Middle frontal gyrus (tissue), 1 donor: ENCODE data around the gene PTK6.
"Not testable (repeated sequence)": the region's sequence is repeated elsewhere in the genome, so short reads cannot be mapped to it uniquely, and the experiment has no call there.

Experiments used
- DNase-seq: peaks from one replicate; pipeline ENCODE4 v3.0.0-alpha.2; 2015; ENCODE audit warnings: low spot score; ENCODE audit errors: extremely low spot score

PTK6 gene

DNA sequence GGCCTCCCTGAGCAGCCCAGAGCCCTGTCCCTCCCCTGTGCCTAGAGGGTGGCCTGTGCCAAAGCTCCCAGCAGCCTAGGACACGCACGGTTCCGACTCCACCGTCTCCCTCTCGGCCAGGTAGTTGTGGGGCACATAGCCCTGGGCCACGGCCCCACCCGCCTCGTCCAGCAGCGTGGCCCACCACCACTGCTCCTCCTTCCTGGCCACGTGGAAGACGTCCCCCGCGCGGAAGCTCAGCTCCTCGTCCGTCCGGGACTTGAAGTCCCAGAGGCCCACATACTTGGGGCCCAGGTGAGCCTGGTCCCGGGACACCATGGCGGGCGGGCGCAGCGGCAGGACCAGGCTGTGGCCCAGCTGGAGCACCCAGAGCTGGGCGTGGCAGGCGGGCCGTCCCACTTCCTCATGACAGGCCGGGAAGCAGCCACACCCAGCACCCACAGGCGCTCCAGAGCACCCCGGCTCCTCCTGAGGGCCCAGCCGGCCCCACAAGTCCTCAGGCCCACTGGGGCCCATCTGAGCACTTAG is at the start of gene PTK6:
TSS of gene PTK6 (minus strand) at position 380 of the 528 bp plus-strand sequence. CDS start at position 318, 62 bp downstream.
- DNase-seq, result no peak

- no peak for DNase-seq
Measured at GRCh38 chr20:63586797-63587196, 49.6 kb upstream of the PTK6 start.

GRCh38 chr20:63585616-63586565 is 48.7 kb upstream of the PTK6 start:
- no peak for DNase-seq

GRCh38 chr20:63582382-63583063 is 45.3 kb upstream of the PTK6 start:
- DNase-seq, result no peak

DNA sequence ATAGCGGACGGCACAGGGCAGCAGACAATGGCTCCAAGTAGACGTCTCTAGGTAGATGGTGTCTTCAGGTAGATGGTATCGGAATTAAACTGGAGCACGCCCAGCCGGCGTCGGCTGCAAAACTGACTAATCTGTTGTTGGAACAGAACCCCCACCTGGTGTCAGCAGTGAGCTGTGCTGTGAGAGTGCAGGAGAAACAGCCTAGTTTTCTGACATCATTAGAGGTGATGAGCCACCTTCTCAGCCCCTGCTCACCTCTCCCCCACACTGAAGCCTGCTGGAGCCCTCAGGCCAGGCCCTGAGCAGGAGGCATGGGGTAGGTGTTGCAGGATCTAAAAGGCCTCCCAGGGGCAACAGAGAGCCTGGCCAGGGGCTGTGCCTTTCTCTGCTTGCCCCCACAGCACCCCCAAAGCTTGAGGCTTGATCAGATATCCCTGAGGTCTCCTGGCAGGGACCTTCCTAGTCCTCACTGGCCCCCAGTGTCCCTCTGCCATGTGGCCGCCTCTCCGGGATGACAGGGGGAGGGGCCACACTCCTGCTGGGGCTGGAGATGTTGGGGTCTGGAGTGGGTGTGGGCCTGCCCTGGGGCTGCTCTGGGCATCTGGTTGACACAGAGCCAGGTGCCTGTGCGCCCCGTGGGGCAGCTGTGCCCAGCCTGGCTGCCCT is 43.8 kb upstream of the PTK6 start:
- DNase-seq, result no peak

- DNase-seq, result no peak
Measured at GRCh38 chr20:63579017-63579694, 42.0 kb upstream of the PTK6 start.

DNA sequence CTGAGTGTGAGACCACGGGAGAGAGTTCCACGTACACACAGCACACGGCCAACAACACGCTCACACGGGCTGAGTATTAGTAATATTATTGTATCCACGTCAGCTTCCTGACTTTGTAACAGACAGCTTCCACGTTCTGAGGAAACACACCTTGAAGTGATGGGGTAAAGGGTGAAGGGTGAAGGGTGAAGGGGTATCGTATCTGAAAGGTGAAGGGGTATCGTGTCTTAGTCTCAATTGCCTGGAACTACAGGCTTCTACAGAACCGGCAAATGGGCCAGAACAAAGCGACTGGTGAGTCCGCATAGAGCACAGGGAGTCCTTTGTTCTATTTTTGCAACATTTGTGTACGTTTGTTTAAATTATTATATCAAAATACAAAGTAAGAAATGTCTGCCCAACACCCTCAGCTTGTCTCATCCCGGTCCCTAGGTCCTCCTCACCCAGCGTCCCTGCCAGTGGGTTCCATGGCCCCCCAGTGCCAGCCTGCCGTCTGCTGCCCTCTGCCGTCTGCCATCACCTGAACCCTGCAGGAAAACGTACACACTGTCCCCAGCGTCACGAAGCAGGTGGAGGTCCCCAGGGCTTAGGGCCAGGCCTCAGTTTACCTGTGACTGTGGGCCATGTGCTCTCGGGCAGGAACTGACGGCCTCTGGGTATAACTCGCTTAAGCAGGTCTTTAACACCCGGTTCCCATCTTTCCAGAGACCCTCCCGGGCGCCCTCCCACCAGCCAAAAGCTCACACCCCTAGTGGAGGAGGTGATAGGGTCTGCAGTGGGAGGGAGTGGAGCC is 41.2 kb upstream of the PTK6 start:
- DNase-seq, result no peak

- DNase-seq, result no peak
Measured at GRCh38 chr20:63577317-63577894, 40.2 kb upstream of the PTK6 start.

GRCh38 chr20:63576311-63576710 is 39.1 kb upstream of the PTK6 start:
- DNase-seq, result no peak

GRCh38 chr20:63574829-63575743 is 37.9 kb upstream of the PTK6 start:
- DNase-seq, result no peak

GRCh38 chr20:63574156-63574828 is 37.1 kb upstream of the PTK6 start, which contains the start of gene HELZ2:
TSS of gene HELZ2 (minus strand) at chr20:63574239. CDS start at chr20:63572385, 1,854 bp downstream.
- no peak for DNase-seq

GRCh38 chr20:63573647-63574131 is 36.5 kb upstream of the PTK6 start:
- DNase-seq, result no peak

- no peak for DNase-seq
Measured at GRCh38 chr20:63572788-63573646, 35.8 kb upstream of the PTK6 start.

DNA sequence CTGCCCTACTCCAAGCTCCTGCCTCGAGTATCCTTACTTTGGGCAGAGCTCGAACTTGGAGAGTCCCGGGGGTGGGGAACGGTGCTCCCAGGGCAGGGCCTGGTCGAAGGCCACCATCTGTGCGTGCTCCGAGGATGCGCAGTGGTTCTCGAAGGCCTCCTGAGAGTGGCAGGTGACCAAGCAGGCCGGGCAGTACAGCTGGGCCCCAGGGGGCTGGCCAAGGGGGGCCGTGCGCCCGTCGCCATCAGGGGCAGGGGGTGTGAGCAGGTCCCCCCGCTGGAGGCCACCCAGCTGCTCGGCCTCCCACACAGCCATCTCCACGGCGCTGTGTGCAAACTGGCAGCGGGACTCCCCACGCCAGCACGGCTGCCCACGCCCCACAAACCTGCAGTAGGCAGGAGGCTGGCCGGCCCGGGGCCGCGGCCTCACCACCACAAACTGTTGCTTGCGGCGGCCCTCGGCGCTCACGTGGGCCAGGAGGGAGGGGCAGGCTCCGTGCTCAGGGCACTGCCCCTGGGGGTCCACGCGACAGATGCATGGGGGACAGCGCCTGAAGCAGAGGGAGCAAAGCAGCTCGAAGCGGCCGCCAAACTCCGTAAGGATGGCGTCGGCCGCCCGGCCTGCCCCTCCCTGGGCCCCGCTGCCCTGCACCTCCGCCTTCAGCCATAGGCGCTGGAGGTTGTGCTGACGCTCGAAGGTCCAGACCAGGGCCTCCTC is 35.1 kb upstream of the PTK6 start:
- DNase-seq, result no peak

- DNase-seq, result not testable (repeated sequence)
Measured at GRCh38 chr20:63571087-63571478, 33.9 kb upstream of the PTK6 start.
